SU-DHL-6 (cell line): ENCODE results near the gene ATXN1L.
A peak's percentile ranks its signal among the peaks of the same experiment; 100 is the strongest.

Experiments
- H2AFZ ChIP-seq: fragments of 200-600 bp; sonication (generic); 2 replicates; pipeline ENCODE4 v1.6.1; 2014; ENCODE audit warnings: low read depth, mild to moderate bottlenecking, moderate library complexity, mixed read lengths, antibody characterized with exemption, low read length; ENCODE audit not compliant: severe bottlenecking
- H3F3A ChIP-seq: fragments of 200-600 bp; shearing (Covaris generic); 2 replicates; pipeline ENCODE4 v1.6.0; 2016; ENCODE audit warnings: antibody characterized with exemption, mild to moderate bottlenecking; ENCODE audit not compliant: insufficient read depth
- H3K27ac ChIP-seq: fragments of 200-600 bp; sonication (generic); 2 replicates; pipeline ENCODE4 v1.5.1; 2016; ENCODE audit warnings: low read depth, mild to moderate bottlenecking, low read length, moderate library complexity, mixed read lengths
- H3K27me3 ChIP-seq: fragments of 200-600 bp; sonication (generic), shearing (Covaris generic); 2 replicates; pipeline ENCODE4 v1.6.0; 2014; ENCODE audit warnings: mild to moderate bottlenecking, low read length
- H3K36me3 ChIP-seq: fragments of 200-600 bp; sonication (generic); 2 replicates; pipeline ENCODE4 v1.6.1; 2014; ENCODE audit warnings: mild to moderate bottlenecking, low read length, mixed read lengths
- H3K4me2 ChIP-seq: fragments of 300-600, 200-600 bp; shearing (Covaris generic), sonication (generic); 2 replicates; pipeline ENCODE4 v1.6.0; 2014; ENCODE audit warnings: low read length, low read depth, mild to moderate bottlenecking; ENCODE audit not compliant: poor library complexity, severe bottlenecking
- H3K4me3 ChIP-seq: fragments of 200-600 bp; sonication (generic); 2 replicates; pipeline ENCODE4 v1.5.1; 2014; ENCODE audit warnings: antibody characterized with exemption, low read length, mild to moderate bottlenecking, mixed read lengths; ENCODE audit not compliant: insufficient read depth, poor library complexity, severe bottlenecking
- H3K79me2 ChIP-seq: fragments of 200-600 bp; sonication (generic); 2 replicates; pipeline ENCODE4 v1.6.1; 2014; ENCODE audit warnings: mild to moderate bottlenecking, low read length, moderate library complexity; ENCODE audit not compliant: insufficient read depth
- H3K9ac ChIP-seq: fragments of 200-600 bp; sonication (generic); 2 replicates; pipeline ENCODE4 v1.7.0; 2014; ENCODE audit warnings: mild to moderate bottlenecking, low read length
- H3K9me2 ChIP-seq: fragments of 200-600 bp; sonication (generic); replicated peaks from 2 replicates; pipeline ENCODE4 v1.6.1; 2014; ENCODE audit warnings: low read length; ENCODE audit not compliant: insufficient read depth
- H3K9me3 ChIP-seq: fragments of 200-600 bp; sonication (generic); 2 replicates; pipeline ENCODE4 v1.6.1; 2014; ENCODE audit warnings: low read length, mixed read lengths; ENCODE audit not compliant: insufficient read depth
- H4K20me1 ChIP-seq: fragments of 200-600 bp; sonication (generic); 2 replicates; pipeline ENCODE4 v1.6.1; 2014; ENCODE audit warnings: low read depth, mild to moderate bottlenecking, antibody characterized with exemption, low read length, moderate library complexity, mixed read lengths
- EZH2phosphoT487 ChIP-seq: fragments of 200-600 bp; sonication (generic), shearing (Covaris generic); conservative IDR thresholded peaks from 2 replicates; pipeline ENCODE4 v1.6.1; 2018; ENCODE audit warnings: mild to moderate bottlenecking, antibody characterized with exemption, low read length, moderate library complexity, mixed read lengths
- TF ChIP-seq, protein P1 (sequence below): fragments of 200-600 bp; sonication (generic); IDR thresholded peaks from one replicate; pipeline ENCODE4 v1.5.1; 2017; ENCODE audit warnings: antibody characterized with exemption, mild to moderate bottlenecking, low read length, moderate library complexity; ENCODE audit not compliant: insufficient read depth, poor library complexity, severe bottlenecking

The ATXN1L gene

DNA sequence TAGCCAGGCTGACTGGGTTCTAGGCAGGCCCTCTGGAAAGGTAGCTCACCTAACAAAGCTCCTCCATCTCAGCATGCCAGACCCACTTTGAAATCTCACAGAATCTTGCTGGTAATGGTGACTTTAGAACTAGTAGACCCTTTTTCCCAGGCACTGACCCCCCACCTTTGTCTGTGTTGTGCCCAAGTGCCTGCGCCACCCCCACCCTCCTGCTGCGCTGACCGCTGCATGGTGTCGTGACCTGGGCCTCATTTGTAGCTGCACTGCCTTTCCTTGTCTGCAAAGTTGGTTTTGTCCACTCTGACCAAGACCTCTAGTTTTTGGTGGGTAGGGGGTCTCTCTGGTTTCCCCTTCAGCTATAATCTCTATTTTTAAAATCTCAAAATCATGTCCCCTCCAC lies 6.8 kb downstream of the ATXN1L start:
- H3K9me3 ChIP-seq, result no peaks in the 10 kb centered on the region
- no peak overlapping the region for H3K4me3 ChIP-seq
- 0 out of 2 replicates have a peak, but pooled peaks cover 3% of the 10 kb centered on the region for H3K36me3 ChIP-seq
- no peak overlapping the region for H2AFZ ChIP-seq
- no peaks in the 10 kb centered on the region for H4K20me1 ChIP-seq
- H3F3A ChIP-seq, result no peaks in the 10 kb centered on the region
- no peak overlapping the region for H3K27ac ChIP-seq
- peaks cover 3% of the 10 kb centered on the region for H3K79me2 ChIP-seq
- no peaks in the 10 kb centered on the region for H3K27me3 ChIP-seq
- no peaks in the 10 kb centered on the region for H3K9me2 ChIP-seq
- H3K9ac ChIP-seq, result no peak overlapping the region
- TF ChIP-seq EZH2phosphoT487, result no peak
- TF ChIP-seq, protein P1, sequence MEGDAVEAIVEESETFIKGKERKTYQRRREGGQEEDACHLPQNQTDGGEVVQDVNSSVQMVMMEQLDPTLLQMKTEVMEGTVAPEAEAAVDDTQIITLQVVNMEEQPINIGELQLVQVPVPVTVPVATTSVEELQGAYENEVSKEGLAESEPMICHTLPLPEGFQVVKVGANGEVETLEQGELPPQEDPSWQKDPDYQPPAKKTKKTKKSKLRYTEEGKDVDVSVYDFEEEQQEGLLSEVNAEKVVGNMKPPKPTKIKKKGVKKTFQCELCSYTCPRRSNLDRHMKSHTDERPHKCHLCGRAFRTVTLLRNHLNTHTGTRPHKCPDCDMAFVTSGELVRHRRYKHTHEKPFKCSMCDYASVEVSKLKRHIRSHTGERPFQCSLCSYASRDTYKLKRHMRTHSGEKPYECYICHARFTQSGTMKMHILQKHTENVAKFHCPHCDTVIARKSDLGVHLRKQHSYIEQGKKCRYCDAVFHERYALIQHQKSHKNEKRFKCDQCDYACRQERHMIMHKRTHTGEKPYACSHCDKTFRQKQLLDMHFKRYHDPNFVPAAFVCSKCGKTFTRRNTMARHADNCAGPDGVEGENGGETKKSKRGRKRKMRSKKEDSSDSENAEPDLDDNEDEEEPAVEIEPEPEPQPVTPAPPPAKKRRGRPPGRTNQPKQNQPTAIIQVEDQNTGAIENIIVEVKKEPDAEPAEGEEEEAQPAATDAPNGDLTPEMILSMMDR, result no peak
- H3K4me2 ChIP-seq, result no peak overlapping the region

DNA sequence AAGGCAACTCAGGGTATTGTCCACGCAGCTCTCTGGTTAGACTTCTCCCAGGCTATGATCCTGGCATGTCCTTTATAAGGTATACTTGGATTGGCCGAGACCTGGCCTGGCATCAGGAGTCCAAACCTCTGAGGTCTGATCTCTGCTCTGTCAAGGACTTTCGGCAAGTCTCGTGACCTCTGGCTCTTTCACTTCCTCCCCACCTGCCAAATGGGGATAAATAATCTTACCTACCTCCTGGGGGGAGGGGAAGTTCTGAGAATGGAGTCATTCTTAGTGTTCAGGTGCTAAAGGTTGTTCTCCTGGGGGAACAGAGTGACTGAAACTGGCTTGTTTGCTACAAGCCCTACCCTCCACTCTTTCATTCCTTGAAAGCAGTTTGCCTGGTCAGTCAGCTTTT lies 7.6 kb downstream of the ATXN1L start:
- Histone ChIP-seq H3K9ac (no peak overlapping the region), H3K36me3 (no peaks in the 10 kb centered on the region)

DNA sequence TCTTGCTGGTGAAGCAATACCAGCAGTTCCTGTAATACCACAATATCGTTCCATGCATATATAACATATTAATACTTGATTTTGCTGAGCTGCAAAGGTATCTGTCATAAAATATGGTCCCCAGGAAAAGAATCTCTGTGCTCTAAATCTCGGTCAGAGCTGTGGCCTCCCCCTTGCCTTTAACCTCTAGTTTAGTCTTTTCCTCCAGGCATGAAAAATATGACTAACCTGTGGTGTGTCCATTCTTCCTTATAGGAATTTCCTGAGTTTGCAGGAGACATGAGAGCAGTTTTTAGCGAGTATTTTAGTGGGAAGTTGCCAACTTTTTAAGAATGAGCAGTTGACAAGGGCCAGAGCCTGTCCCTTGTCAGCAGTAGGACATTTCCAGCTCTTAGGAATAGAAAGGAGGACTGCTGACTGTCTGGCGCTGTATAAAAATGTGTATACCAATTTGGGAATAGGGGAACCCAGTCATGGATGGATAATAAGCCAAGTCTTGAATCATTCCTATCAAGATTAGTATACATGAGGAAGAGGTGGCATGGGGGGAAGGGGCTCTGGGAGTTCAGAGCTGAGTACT lies 8.7 kb downstream of the ATXN1L start:
- H3K9me3 ChIP-seq, result no peaks in the 10 kb centered on the region
- no peak overlapping the region for H3K4me3 ChIP-seq
- TF ChIP-seq, protein P1, result no peak
- no peak for TF ChIP-seq EZH2phosphoT487
- no peaks in the 10 kb centered on the region for H3K79me2 ChIP-seq
- H3K4me2 ChIP-seq, result no peak overlapping the region
- no peaks in the 10 kb centered on the region for H4K20me1 ChIP-seq
- no peak overlapping the region for H3K27ac ChIP-seq
- H3K9me2 ChIP-seq, result no peaks in the 10 kb centered on the region
- no peaks in the 10 kb centered on the region for H3K27me3 ChIP-seq
- H3K9ac ChIP-seq, result no peak overlapping the region
- H2AFZ ChIP-seq, result no peak overlapping the region
- peaks cover 2% of the 10 kb centered on the region; the same call in 1 of the 2 replicates for H3K36me3 ChIP-seq
- H3F3A ChIP-seq, result 0 out of 2 replicates have a peak, but pooled peaks cover 3% of the 10 kb centered on the region

More for the DNA sequence above, 7.6 kb downstream of the ATXN1L start:
- TF ChIP-seq, protein P1, result no peak
- TF ChIP-seq EZH2phosphoT487, result no peak
- Histone ChIP-seq H3F3A (no peaks in the 10 kb centered on the region), H3K4me3 (no peak overlapping the region), H3K9me3 (no peaks in the 10 kb centered on the region), H2AFZ (no peak overlapping the region), H3K9me2 (no peaks in the 10 kb centered on the region), H3K79me2 (no peaks in the 10 kb centered on the region), H3K27me3 (no peaks in the 10 kb centered on the region), H4K20me1 (no peaks in the 10 kb centered on the region), H3K4me2 (peak overlapping the region; percentile 19), H3K27ac (no peak overlapping the region)
